Measurements from ENCODE around the gene OR51F2.

The OR51F2 gene

GRCh38 chr11:4809246-4809645 lies 11.9 kb upstream of the OR51F2 start:
- Histone ChIP-seq H3K4me3 (ENCODE audit: control insufficient read depth in 1 of 7, extremely low read depth in 1 of 7, insufficient read depth in 4 of 7, low read depth in 2 of 7, low read length in 6 of 7) (no peak overlapping the region), H3K9me3 (ENCODE audit: control extremely low read depth in 1 of 5, control insufficient read depth in 4 of 5, insufficient read depth in 2 of 5, low read depth in 1 of 5, low read length in 4 of 5) (no peaks in the 10 kb centered on the region), H3K27me3 (replicated peaks in 2 of 5; ENCODE audit: control insufficient read depth in 4 of 5, insufficient read depth in 5 of 5, low read length in 4 of 5) (no peaks in the 10 kb centered on the region), H3K27ac (ENCODE audit: insufficient read depth in 1 of 2, low read depth in 1 of 2, low read length in 2 of 2, poor library complexity in 1 of 2, severe bottlenecking in 2 of 2) (no peak overlapping the region), H3K4me1 (ENCODE audit: control extremely low read depth in 1 of 4, control insufficient read depth in 4 of 4, insufficient read depth in 4 of 4, low read length in 3 of 4) (no peaks in the 10 kb centered on the region), H3K36me3 (ENCODE audit: control insufficient read depth in 4 of 4, insufficient read depth in 4 of 4, low read length in 3 of 4) (no peaks in the 10 kb centered on the region)
- CTCF ChIA-PET, result no interaction called here
- POLR2A ChIA-PET, result interaction anchor here (0.6 kb wide), 1 partner anchor 152 kb away, joined by 3 read pairs; no protein-coding TSS in a partner anchor
- WGBS (ENCODE audit: insufficient coverage), result no CpG with 5 or more reads among the region's 2 CpGs
- DNase-seq, result no peak

DNA sequence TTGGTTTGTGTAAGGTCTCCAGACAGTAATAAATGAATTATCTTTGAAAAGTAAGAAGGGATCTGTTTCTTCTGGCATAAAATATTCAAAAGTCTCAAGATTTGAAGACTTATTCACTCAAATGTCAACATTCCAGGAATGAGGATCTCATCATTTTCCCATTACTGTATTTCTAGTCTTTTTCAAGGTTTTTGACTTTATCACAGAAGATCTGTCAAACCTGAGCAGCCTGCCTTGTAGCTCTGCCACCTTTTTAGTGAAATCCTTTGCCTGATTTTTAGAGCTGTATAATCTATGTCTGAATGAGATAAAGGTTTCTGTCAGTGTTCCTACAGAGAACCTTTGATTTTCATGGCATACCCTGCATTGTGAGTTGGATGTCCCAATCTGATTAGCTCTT lies 4.0 kb downstream of the OR51F2 start:
- Histone ChIP-seq H3K36me3 (ENCODE audit: control insufficient read depth in 4 of 4, insufficient read depth in 4 of 4, low read length in 3 of 4) (no peaks in the 10 kb centered on the region), H3K4me3 (ENCODE audit: control insufficient read depth in 1 of 7, extremely low read depth in 1 of 7, insufficient read depth in 4 of 7, low read depth in 2 of 7, low read length in 6 of 7) (no peak overlapping the region), H3K4me1 (ENCODE audit: control extremely low read depth in 1 of 4, control insufficient read depth in 4 of 4, insufficient read depth in 4 of 4, low read length in 3 of 4) (no peaks in the 10 kb centered on the region), H3K9me3 (ENCODE audit: control extremely low read depth in 1 of 5, control insufficient read depth in 4 of 5, insufficient read depth in 2 of 5, low read depth in 1 of 5, low read length in 4 of 5) (no peaks in the 10 kb centered on the region), H3K27me3 (replicated peaks in 2 of 5; ENCODE audit: control insufficient read depth in 4 of 5, insufficient read depth in 5 of 5, low read length in 4 of 5) (peaks cover 0 to 2% (median 0%) of the 10 kb centered on the region in 5 experiments), H3K27ac (ENCODE audit: insufficient read depth in 1 of 2, low read depth in 1 of 2, low read length in 2 of 2, poor library complexity in 1 of 2, severe bottlenecking in 2 of 2) (no peak overlapping the region)
- POLR2A ChIA-PET, result no interaction called here
- no peak for DNase-seq
- CTCF ChIA-PET, result interaction anchor here (0.7 to 3.9 kb wide), 3 partner anchors 180 to 637 kb away, joined by 3 to 38 read pairs (median 3); partner anchors contain the start of gene OR51D1

GRCh38 chr11:4826425-4826824 lies 5.3 kb downstream of the OR51F2 start:
- no peaks in the 10 kb centered on the region for H3K4me1 ChIP-seq (ENCODE audit: control extremely low read depth in 1 of 4, control insufficient read depth in 4 of 4, insufficient read depth in 4 of 4, low read length in 3 of 4)
- peaks cover 0 to 2% (median 0%) of the 10 kb centered on the region in 5 experiments for H3K27me3 ChIP-seq (replicated peaks in 2 of 5; ENCODE audit: control insufficient read depth in 4 of 5, insufficient read depth in 5 of 5, low read length in 4 of 5)
- no peaks in the 10 kb centered on the region for H3K9me3 ChIP-seq (ENCODE audit: control extremely low read depth in 1 of 5, control insufficient read depth in 4 of 5, insufficient read depth in 2 of 5, low read depth in 1 of 5, low read length in 4 of 5)
- no peak overlapping the region for H3K27ac ChIP-seq (ENCODE audit: insufficient read depth in 1 of 2, low read depth in 1 of 2, low read length in 2 of 2, poor library complexity in 1 of 2, severe bottlenecking in 2 of 2)
- DNase-seq, result peak; percentile 16 to 54 (median 33)
- CTCF ChIA-PET, result interaction anchor here (0.6 to 3.9 kb wide), 4 partner anchors 182 to 639 kb away, joined by 3 to 38 read pairs (median 7); partner anchors contain the start of gene OR51D1
- H3K4me3 ChIP-seq (ENCODE audit: control insufficient read depth in 1 of 7, extremely low read depth in 1 of 7, insufficient read depth in 4 of 7, low read depth in 2 of 7, low read length in 6 of 7), result no peak overlapping the region
- no peaks in the 10 kb centered on the region for H3K36me3 ChIP-seq (ENCODE audit: control insufficient read depth in 4 of 4, insufficient read depth in 4 of 4, low read length in 3 of 4)
- POLR2A ChIA-PET, result interaction anchor here (0.5 kb wide), 1 partner anchor 310 kb away, joined by 8 read pairs; no protein-coding TSS in a partner anchor

DNA sequence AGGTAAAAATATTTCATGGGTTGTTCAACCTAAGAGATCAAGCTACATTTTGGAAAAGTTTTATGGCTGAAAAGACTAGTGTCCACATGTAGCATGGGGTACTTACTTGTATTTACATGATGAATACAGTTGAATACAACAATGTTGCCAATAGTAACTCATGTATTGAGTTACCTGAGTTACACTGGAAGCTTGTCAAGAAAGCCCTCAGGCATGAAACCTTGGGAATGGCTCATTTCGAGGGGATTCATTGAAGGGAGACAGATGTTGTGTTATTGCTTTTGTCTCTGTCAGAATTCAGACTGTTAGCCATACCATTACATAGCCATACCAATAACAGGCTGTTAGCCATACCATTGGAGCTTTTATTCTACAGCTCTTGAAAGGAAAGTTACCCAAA lies 9.2 kb downstream of the OR51F2 start:
- H3K27ac ChIP-seq (ENCODE audit: insufficient read depth in 1 of 2, low read depth in 1 of 2, low read length in 2 of 2, poor library complexity in 1 of 2, severe bottlenecking in 2 of 2), result no peak overlapping the region
- H3K36me3 ChIP-seq (ENCODE audit: control insufficient read depth in 4 of 4, insufficient read depth in 4 of 4, low read length in 3 of 4), result no peaks in the 10 kb centered on the region
- H3K4me1 ChIP-seq (ENCODE audit: control extremely low read depth in 1 of 4, control insufficient read depth in 4 of 4, insufficient read depth in 4 of 4, low read length in 3 of 4), result no peaks in the 10 kb centered on the region
- CTCF ChIA-PET, result interaction anchor here (2.2 kb wide), 1 partner anchor 194 kb away, joined by 8 read pairs; the partner anchor contains the start of gene OR51D1
- H3K4me3 ChIP-seq (ENCODE audit: control insufficient read depth in 1 of 7, extremely low read depth in 1 of 7, insufficient read depth in 4 of 7, low read depth in 2 of 7, low read length in 6 of 7), result no peak overlapping the region
- no peaks in the 10 kb centered on the region for H3K9me3 ChIP-seq (ENCODE audit: control extremely low read depth in 1 of 5, control insufficient read depth in 4 of 5, insufficient read depth in 2 of 5, low read depth in 1 of 5, low read length in 4 of 5)
- no peaks in the 10 kb centered on the region for H3K27me3 ChIP-seq (replicated peaks in 2 of 5; ENCODE audit: control insufficient read depth in 4 of 5, insufficient read depth in 5 of 5, low read length in 4 of 5)
- POLR2A ChIA-PET, result no interaction called here
- 100% methylated on average over 1 of the region's 1 CpG for WGBS (ENCODE audit: insufficient coverage)
- no peak for DNase-seq

DNA sequence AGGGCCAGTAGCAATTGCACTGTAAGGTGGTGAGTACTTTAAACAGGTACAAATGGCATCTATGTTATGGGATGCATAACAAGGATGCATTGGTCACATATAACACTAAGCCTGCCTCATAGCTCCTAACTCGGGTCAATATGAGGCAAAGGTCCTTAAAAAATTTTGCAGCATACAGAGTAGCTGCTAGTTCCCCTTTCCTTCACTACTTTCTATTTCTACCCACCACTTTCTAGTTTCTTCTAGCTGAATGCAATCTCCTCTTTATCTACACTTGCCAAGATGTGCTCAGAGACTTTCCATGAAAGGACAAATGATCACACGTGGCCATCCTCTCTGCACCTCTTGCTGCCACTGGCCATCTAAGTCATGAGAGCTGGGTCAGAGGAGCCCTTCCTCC lies 9.8 kb downstream of the OR51F2 start:
- peak in 1 of 3 donors; percentile 18 for DNase-seq
- H3K27me3 ChIP-seq (replicated peaks in 2 of 5; ENCODE audit: control insufficient read depth in 4 of 5, insufficient read depth in 5 of 5, low read length in 4 of 5), result no peaks in the 10 kb centered on the region
- no peak overlapping the region for H3K27ac ChIP-seq (ENCODE audit: insufficient read depth in 1 of 2, low read depth in 1 of 2, low read length in 2 of 2, poor library complexity in 1 of 2, severe bottlenecking in 2 of 2)
- H3K9me3 ChIP-seq (ENCODE audit: control extremely low read depth in 1 of 5, control insufficient read depth in 4 of 5, insufficient read depth in 2 of 5, low read depth in 1 of 5, low read length in 4 of 5), result no peaks in the 10 kb centered on the region
- no peaks in the 10 kb centered on the region for H3K36me3 ChIP-seq (ENCODE audit: control insufficient read depth in 4 of 4, insufficient read depth in 4 of 4, low read length in 3 of 4)
- 13% methylated on average over 2 of the region's 2 CpGs for WGBS (ENCODE audit: insufficient coverage)
- CTCF ChIA-PET, result interaction anchor here (2.2 kb wide), 1 partner anchor 194 kb away, joined by 8 read pairs; the partner anchor contains the start of gene OR51D1
- H3K4me3 ChIP-seq (ENCODE audit: control insufficient read depth in 1 of 7, extremely low read depth in 1 of 7, insufficient read depth in 4 of 7, low read depth in 2 of 7, low read length in 6 of 7), result no peak overlapping the region
- no peaks in the 10 kb centered on the region for H3K4me1 ChIP-seq (ENCODE audit: control extremely low read depth in 1 of 4, control insufficient read depth in 4 of 4, insufficient read depth in 4 of 4, low read length in 3 of 4)
- POLR2A ChIA-PET, result interaction anchor here (0.6 kb wide), 1 partner anchor 258 kb away, joined by 4 read pairs; no protein-coding TSS in a partner anchor

- POLR2A ChIA-PET, result no interaction called here
- Histone ChIP-seq H3K27ac (ENCODE audit: insufficient read depth in 1 of 2, low read depth in 1 of 2, low read length in 2 of 2, poor library complexity in 1 of 2, severe bottlenecking in 2 of 2) (no peak overlapping the region), H3K4me3 (ENCODE audit: control insufficient read depth in 1 of 7, extremely low read depth in 1 of 7, insufficient read depth in 4 of 7, low read depth in 2 of 7, low read length in 6 of 7) (no peak overlapping the region), H3K27me3 (replicated peaks in 2 of 5; ENCODE audit: control insufficient read depth in 4 of 5, insufficient read depth in 5 of 5, low read length in 4 of 5) (no peaks in the 10 kb centered on the region), H3K36me3 (ENCODE audit: control insufficient read depth in 4 of 4, insufficient read depth in 4 of 4, low read length in 3 of 4) (no peaks in the 10 kb centered on the region), H3K9me3 (ENCODE audit: control extremely low read depth in 1 of 5, control insufficient read depth in 4 of 5, insufficient read depth in 2 of 5, low read depth in 1 of 5, low read length in 4 of 5) (no peaks in the 10 kb centered on the region), H3K4me1 (ENCODE audit: control extremely low read depth in 1 of 4, control insufficient read depth in 4 of 4, insufficient read depth in 4 of 4, low read length in 3 of 4) (no peaks in the 10 kb centered on the region)
- DNase-seq, result no peak
- 100% methylated on average over 1 of the region's 2 CpGs for WGBS (ENCODE audit: insufficient coverage)
- CTCF ChIA-PET, result no interaction called here
Measured at GRCh38 chr11:4839851-4840549, 18.9 kb downstream of the OR51F2 start.

- CTCF ChIA-PET, result no interaction called here
- no peaks in the 10 kb centered on the region for H3K27me3 ChIP-seq (replicated peaks in 2 of 5; ENCODE audit: control insufficient read depth in 4 of 5, insufficient read depth in 5 of 5, low read length in 4 of 5)
- 87% methylated on average over 9 of the region's 9 CpGs for WGBS (ENCODE audit: insufficient coverage)
- no peaks in the 10 kb centered on the region for H3K36me3 ChIP-seq (ENCODE audit: control insufficient read depth in 4 of 4, insufficient read depth in 4 of 4, low read length in 3 of 4)
- no peaks in the 10 kb centered on the region for H3K4me1 ChIP-seq (ENCODE audit: control extremely low read depth in 1 of 4, control insufficient read depth in 4 of 4, insufficient read depth in 4 of 4, low read length in 3 of 4)
- POLR2A ChIA-PET, result no interaction called here
- no peak within 1 kb of the TSS for H3K27ac ChIP-seq (ENCODE audit: insufficient read depth in 1 of 2, low read depth in 1 of 2, low read length in 2 of 2, poor library complexity in 1 of 2, severe bottlenecking in 2 of 2)
- H3K4me3 ChIP-seq (ENCODE audit: control insufficient read depth in 1 of 7, extremely low read depth in 1 of 7, insufficient read depth in 4 of 7, low read depth in 2 of 7, low read length in 6 of 7), result no peak within 1 kb of the TSS
- no peaks in the 10 kb centered on the region for H3K9me3 ChIP-seq (ENCODE audit: control extremely low read depth in 1 of 5, control insufficient read depth in 4 of 5, insufficient read depth in 2 of 5, low read depth in 1 of 5, low read length in 4 of 5)
- no peak for DNase-seq
Measured at GRCh38 chr11:4848908-4849532, 27.9 kb downstream of the OR51F2 start, which contains the start of gene OR51S1. Gene OR51S1 (minus strand): TSS chr11:4849208. CDS start chr11:4849208, 0 bp downstream.

Data from common myeloid progenitor, CD34-positive (primary cell).